HG03457 (cell line): ENCODE data around the gene AFG1L.
A peak's percentile ranks its signal among the peaks of the same experiment; 100 is the strongest.
"Not testable (repeated sequence)": the region's sequence is repeated elsewhere in the genome, so short reads cannot be mapped to it uniquely, and the experiment has no call there.

Experiments
- ATAC-seq: cut with Tn5 transposase; IDR thresholded peaks from one replicate; pipeline ENCODE4 v1.9.1; 2021; ENCODE audit warnings: moderate number of reproducible peaks; ENCODE audit not compliant: unreplicated experiment

AFG1L gene

DNA sequence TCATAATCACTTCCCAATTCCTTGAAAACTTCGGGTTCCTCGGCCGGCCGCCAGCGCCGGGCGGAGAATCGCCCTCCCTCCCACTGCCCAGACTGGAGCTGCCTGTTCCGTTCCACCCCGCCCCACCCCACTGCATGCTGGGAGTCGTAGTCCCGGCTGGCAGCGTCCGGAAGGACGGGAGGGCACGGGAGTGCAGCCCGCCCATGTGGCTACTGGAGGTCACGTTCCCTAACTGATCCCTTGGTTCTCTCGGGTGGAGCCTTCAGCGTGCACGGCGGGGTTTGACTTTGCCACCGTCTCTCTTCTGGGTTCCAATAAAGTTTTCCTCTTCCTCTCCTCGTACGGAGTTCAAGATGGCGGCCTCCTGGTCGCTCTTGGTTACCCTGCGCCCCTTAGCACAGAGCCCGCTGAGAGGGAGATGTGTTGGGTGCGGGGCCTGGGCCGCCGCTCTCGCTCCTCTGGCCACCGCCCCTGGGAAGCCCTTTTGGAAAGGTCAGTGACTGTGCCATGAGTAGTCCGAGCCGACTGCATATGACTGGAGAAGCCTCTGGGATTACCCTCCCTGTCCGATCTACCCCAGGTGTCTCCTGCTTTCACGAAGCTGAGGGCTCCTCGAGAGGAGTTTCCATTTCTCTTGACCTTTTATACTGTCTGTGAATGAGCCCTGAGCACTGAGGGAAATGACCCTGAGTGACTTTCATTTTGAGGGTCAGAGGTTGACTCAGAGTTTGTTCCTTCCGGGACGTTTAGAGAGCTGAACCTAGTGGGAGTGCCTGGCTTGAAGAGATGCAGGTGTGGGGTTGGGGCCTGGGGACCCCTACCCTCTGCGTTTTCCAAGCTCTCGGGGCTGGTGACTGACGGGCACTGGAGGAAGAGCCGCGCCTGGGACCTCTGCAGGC lies at the start of gene AFG1L:
Gene AFG1L, plus strand, starts transcription at position 328 of the 899 bp plus-strand sequence. Its CDS starts 26 bp downstream, at position 354.
- peak; percentile 78 for ATAC-seq

DNA sequence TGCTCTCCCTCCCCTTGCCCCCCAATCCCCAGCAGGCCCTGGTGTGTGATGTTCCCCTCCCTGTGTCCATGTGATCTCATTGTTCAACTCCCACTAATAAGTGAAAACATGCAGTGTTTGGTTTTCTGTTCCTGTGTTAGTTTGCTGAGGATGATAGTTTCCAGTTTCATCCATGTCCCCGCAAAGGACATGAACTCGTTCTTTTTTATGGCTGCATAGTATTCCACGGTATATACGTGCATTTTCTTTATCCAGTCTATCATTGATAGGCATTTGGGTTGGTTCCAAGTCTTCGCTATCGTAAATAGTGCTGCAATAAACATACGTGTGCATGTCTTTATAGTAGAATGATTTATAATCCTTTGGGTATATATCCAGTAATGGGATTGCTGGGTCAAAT lies 49.8 kb upstream of the AFG1L start:
- not testable (repeated sequence) for ATAC-seq

DNA sequence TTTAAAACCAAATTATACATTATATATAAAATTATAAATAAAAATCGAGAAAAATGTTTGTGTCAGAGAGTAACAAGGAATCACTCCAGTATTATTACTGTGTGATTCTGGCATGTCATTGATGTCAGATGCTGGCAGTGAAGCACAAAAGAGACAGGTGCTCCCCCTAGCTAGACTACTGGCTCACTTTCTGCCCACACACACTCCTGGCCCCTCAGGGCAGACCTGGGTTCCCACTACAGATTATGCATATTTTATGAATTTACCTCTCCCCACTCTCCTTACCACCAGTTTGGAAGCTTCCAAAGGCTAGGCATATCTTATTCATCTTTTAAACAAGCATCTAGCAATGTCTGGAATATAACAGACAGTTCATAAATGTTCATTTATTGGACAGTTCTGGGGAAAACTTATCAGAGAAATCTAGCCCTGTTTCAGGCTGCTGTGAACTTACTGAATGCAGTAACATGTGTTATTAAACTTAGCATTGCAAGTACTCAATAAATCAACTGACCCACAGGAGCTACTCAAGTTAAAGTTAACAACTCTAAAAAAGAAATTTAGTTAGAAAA lies 46.8 kb upstream of the AFG1L start:
- no peak for ATAC-seq

DNA sequence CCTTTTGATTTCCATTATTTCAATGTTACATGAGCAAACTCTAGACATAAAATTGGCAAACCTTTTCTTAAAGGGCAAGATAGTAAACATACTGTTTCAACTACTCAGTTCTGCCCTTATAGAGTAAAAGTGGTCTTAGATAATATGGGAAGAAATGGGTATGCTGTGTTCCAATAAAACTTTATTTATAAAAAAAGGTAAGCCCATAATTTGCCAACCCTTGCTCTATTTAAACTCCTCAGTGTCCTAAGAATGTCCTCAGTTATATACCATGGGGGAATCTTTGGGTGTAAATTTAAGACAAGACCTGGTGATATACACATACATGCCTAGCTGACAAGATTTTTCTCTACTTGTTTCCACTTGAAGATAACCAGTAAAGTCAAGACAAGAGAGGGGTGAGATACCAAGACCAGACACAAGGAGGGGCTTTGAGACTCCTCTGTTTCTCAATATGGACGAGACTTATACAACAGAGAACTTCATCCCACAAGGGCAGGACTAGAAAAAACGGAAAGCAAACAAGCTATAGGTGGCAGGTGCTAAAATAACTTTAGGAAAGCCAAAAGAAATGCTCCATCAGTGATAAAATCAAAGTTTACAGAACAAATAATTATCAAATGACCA lies 44.5 kb upstream of the AFG1L start:
- ATAC-seq: no peak

DNA sequence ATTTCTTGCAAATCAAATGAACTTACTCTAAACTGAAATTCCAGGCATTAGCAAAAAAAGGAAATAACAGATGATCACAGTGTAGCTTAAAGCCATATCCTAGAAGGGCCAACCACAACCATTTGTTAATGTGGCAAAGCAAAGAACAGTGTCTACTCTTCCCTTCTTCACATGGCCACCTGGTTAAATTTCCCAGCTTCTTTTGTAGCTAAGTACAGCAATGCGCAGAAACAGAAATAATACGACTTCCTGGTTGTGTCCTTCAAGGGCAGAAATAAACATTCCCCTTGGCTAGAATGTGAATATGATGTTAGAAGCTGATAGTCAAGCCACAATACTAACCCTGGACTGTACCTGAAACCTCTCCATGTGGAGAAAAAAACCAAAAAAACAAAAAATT lies 43.6 kb upstream of the AFG1L start:
- ATAC-seq: no peak

DNA sequence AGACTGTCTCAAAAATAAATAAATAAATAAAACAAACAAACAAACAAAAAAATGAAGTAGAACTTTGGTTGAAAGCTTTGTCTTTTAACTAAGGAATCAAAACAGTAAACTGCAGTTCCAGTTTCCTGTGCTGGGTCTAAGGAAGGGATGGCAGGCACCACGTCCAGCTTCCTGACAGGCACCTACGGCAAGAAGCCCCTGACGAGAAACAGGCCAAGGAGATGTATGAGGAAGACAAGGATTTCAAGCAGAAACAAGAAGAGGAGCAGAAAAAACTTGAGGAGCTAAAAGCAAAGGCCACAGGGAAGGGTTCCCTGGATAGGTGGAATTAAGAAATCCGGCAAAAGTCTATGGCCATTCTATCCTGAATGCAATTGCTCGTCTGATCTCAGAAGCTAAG lies 42.8 kb upstream of the AFG1L start:
- ATAC-seq: no peak

DNA sequence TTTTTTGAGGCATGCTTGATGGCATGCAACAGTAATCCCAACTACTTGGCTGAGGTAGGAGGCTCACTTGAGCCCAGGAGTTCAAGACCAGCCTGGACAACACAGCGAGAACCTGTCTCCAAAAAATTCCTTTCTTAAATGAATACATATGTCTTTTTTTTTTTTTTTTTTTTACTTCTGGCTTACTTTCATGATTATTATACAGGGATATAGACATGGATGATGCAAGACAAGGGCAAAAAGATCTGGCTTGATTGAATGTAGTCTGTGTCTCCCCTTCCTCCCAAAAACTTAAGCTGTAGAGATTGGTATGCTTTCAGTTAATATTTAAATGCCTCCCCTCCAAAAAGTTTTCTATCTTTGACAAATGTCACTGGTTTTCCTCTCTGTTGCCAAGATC lies 41.6 kb upstream of the AFG1L start:
- ATAC-seq: no peak

DNA sequence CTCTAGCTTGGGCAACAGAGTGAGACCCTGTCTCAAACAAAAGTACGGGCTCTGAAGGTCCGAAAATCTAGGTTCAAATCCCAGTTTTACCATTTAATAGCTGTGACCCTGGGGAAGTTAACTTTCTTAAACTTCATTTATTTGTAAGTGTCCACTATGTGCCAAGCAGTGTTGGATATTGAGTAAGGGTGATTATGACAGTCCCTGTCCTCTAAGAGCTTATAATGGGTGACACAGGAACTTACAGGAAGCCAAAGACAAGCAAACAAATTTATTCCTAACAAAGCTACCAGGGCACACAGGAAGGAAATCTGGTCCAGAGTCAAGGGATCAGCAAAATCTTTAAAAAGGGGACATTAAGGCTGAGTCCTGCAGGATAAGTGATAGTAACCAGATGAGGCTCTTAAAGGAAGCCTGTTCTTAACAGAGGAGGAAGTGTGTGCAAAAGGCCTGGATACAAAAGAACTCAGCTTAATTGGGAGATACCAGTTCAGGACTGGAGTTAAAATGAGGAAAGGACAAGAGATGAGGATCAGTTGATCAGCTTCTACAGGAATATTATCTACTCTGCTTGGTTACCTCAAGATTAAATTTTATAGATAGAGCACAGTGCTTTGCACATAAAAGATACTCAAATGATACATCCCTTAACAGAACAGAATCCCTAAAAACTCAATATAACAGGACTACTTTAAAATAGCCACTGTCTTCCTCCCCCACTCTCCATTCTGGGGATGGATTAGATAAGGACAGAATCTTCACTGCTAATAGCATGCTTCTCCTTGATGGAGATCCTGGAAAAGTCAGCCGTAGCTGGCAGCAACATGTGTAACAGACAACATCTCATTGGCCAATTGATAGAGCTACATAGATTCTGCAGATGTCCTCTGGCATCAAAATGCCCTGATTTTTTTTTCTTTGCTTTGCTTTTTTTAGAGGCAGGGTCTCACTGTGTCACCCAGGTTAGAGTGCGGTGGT lies 40.1 kb upstream of the AFG1L start:
- ATAC-seq: no peak

DNA sequence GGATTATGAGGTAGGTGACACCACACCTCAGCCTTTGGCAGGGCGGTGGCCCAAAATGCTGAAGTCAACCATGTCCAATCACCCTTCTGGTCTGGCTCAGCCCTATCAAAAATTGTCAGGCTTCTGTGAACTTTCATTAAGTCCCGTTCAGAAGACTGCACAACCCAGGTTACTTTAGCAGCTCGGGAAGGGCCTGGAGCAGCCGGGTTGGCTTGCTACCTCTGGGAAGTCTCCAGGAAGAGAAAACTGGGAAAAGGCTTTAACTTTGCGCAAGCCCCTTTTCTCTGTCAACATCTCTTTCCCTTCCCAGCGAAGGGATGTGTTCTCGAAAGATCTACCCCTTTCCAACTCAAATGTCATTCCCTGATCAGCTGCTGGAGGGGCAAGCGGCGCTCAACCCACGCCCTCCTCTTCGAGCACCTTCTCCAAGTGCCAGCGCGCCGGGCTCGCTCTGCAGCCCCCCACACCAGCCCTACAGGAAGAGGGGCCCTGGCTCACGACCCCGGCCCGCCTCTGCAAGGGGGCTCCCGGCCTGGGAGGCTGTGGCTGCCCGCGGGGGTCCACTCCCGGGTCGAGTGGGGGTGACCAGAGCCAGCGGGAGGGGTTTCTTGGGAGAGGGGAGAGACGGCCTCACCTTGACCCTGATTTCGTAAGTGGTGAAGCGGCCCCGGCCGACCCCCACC lies 34.6 kb upstream of the AFG1L start:
- ATAC-seq: no peak

DNA sequence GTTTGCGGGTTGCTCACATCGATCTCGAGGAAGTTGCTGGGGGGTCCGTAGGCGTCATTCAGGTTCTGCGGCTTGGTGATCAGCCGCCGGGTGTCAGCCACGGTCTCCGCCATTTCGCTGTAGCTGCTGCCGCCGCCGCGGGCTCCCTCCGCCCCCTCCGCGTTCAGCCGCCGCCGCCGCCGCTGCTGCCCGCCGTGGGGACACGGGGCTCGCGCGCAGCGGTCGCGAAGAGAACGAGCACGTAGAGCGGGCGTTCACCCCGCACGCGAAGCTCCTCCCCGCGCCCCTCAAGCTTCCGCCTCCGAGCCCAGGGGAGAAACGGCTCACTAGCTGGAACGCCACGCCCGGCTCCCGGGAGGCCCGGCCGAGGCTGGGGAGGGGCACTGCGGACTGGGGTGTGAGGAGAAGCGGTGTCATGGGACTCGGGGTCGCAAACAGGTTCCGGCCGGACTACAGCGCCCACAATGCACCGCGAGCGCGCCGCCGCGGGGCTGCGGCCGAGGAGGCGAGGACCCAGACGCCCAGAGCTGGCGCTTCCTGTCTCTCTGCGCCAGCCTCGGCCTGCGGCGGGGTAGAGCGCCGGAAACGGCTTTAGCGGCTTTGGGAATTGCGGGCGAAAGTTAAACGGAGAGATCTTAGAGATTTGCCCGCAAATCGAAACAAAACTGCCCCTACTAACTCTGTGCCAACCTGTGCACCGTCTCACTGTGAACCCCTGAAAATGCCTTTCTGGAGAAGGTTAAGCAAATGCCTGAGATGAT lies 33.9 kb upstream of the AFG1L start, which contains the start of gene SNX3:
Gene SNX3, minus strand, starts transcription at position 232 of the 761 bp plus-strand sequence. Its CDS starts 119 bp downstream, at position 113.
- peak; percentile 91 for ATAC-seq

DNA sequence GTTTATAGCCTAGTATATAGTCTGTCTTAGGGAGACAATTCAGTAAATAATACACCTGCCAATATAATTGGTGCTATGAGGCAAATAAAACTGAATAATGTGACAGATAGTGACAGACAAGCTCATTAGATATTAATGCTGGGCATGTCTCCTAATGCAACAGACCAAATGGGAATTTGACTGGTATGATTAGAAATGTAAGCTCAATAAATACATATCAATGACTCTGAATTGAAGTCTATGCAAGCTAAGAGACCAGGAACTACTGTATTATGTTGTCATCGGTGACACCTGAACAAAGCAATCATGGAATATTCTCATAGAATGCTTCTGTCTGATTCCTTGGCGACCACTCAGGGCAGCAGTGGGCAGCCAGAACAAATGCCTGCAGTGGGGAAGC lies 31.5 kb upstream of the AFG1L start:
- no peak for ATAC-seq

DNA sequence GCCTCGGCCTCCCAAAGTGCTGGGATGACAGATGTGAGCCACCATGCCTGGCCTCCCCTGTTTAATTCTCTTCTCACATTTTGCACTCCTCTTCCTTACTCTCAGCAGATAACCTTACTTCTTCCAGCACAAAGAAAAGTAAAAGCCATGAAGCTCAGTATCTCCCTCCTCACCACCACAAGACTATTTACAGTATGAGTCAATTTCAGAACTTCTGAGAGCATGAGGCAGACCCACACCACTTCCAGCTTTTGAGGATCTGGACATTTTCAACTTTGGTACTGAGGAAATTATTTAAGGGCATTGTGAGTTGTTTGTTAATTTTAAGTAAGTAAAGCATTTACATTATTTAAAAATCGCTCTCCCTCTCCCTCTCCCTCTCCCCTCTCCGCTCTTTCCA lies 26.0 kb upstream of the AFG1L start:
- no peak for ATAC-seq

DNA sequence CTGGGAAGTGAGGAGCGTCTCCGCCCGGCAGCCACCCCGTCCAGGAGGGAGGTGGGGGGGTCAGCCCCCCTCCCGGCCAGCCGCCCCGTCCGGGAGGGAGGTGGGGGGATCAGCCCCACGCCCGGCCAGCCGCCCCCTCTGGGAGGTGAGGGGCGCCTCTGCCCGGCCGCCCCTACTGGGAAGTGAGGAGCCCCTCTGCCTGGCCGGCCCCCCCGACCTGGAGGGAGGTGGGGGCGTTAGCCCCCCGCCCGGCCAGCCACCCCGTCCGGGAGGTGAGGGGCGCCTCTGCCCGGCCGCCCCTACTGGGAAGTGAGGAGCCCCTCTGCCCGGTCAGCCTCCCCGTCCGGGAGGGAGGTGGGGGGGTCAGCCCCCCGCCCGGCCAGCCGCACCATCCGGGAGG lies 24.9 kb upstream of the AFG1L start:
- ATAC-seq: not testable (repeated sequence)

DNA sequence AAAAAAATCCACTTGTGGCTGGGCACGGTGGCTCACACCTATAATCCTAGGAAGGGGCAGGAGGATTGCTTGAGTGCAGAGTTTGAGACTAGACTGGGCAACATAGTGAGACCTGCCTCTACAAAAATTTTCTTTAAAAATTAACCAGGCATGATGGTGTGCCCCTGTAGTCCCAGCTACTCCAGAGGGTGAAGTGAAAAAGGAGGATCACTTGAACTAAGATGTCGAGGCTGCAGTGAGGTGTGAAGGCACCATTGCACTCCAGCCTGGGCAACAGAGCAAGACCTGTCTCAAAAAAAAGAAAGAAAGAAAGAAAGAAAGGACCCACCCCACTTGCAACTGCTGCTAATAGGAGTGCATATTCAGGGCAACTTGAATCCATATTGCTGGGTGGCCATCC lies 20.3 kb upstream of the AFG1L start:
- no peak for ATAC-seq

DNA sequence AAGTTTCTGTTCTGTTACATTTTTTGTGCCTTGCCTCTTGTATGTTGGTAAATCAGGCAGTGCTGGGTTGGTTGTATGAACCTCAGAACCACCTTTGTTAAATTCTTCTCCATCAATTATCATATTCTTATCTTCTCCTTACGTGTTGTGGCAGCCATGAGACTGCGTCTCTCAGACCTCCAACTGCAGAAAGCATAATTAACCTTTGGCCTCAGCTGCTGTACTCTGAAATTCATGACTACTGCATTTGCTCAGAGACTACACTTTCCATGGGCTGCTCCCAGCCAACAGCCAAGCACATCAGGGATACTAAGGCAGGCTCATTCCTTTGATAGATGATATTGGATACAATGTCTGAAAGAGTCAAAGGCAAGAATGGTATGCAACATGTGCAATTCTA lies 18.9 kb upstream of the AFG1L start:
- no peak for ATAC-seq

DNA sequence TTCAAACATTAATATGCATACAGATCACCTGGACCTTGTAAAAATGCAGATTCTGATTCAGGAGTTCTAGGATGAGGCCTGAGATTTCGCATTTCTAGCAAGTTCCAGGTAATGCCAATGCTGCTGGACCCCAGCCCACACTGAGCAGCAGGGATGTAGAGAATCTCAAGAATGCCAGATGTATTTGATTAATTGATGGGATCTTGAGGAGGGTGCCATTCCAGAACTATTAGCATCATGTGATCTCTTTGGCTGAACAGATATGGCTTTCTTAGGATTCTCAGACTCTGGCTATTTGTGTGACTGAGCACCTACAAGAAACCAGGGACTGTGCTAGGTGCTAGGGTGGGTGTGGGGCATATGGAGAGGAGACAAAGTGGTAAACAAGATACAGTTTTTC lies 17.6 kb upstream of the AFG1L start:
- ATAC-seq: no peak

DNA sequence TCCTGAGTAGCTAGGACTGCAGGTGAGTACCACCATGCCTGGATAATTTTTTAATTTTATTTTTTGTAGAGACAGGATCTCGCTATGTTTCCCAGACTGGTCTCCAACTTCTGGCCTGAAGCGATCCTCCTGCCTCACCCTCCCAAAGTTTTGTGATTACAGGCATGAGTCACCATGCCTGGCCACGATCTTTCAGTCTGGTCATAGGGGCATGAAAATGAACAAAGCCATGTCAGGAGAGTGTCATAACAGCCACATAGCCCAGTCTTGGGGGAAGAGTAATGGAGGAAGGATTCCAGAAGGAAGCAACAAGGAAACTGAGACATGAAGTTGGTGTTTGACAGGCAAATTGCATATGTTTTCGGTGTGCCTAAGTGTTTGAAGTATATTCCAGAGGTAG lies 17.0 kb upstream of the AFG1L start:
- no peak for ATAC-seq

DNA sequence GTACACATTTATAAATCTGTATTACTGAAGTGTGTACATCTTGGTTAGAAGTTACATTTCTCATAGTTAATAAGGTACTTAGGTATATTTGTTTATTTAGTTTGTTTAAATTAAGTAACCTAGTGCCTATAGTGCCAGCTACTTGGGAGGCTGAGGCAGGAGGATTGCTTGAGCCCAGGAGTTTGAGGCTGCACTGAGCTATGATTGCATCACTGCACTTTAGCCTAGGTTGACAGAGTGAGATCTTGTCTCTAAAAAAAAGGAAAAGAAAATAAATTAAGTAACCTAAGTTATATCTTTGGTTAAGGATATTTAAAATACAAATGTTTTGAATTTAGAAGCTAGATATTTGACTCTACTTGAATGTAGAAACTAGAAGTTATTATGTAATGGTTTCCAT lies 9.5 kb upstream of the AFG1L start:
- no peak for ATAC-seq

DNA sequence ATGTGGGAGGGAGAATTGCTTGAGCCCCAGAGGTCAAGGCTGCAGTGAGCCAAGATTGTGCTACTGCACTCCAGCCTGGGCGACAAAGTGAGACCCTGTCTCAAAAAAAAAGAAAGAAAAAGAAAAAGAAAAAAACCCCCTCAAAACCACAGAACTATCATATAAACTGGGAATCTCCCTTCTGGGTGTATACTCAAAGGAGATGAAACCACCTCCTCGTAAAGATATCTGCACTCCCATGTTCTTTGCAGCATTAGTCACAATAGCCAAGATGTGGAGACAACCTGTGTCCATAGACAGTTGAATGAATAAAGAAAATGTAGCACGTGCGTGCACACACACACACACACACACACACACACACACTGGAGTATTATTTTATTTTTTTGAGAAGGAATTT lies 8.5 kb upstream of the AFG1L start:
- ATAC-seq: no peak
